Stimulated activated naive CD8-positive, alpha-beta T cell treated with anti-CD3 and anti-CD28 coated beads, Interleukin-15, Interleukin-2, amounts not matched to agents 100 ng/mL and 50 ng/mL, for 24 hours (primary cell): ENCODE results near the gene UHRF2.
"Not testable (repeated sequence)": the region's sequence is repeated elsewhere in the genome, so short reads cannot be mapped to it uniquely, and the experiment has no call there.

ENCODE experiments used
- H3K27ac Mint-ChIP-seq: one replicate; pipeline ENCODE4 v1.8.0; 2021; ENCODE audit warnings: mild to moderate bottlenecking, mixed read lengths
- H3K27me3 Mint-ChIP-seq: one replicate; pipeline ENCODE4 v1.8.0; 2021; ENCODE audit warnings: mixed read lengths
- H3K36me3 Mint-ChIP-seq: one replicate; pipeline ENCODE4 v1.8.0; 2021; ENCODE audit warnings: low read depth, mixed read lengths
- H3K4me1 Mint-ChIP-seq: one replicate; pipeline ENCODE4 v1.8.0; 2021; ENCODE audit warnings: low read depth, mixed read lengths
- H3K4me3 Mint-ChIP-seq: one replicate; pipeline ENCODE4 v1.8.0; 2021; ENCODE audit warnings: mild to moderate bottlenecking, mixed read lengths
- H3K9me3 Mint-ChIP-seq: one replicate; pipeline ENCODE4 v1.8.0; 2021; ENCODE audit warnings: mixed read lengths

The UHRF2 gene

DNA sequence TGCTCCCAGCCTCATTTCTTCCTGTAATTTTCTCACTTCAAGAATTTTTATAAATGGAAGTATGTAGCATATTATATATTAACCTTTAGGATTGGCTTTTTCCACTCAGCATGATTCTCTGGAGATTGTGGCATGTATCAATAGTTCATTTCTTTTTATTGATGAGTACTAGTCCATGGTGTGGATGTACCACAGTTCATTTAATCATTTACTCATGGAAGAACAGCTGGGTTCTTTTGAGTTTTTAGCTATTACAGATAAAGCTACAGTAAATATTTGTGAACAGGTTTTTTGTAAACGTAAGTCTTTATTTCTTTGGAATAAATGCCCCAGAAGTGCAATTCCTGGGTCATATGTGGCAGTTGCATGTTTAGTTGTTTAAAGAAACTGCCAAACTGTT, 76.1 kb downstream of the UHRF2 start:
- peaks cover 64% of the 10 kb centered on the region for H3K36me3 Mint-ChIP-seq
- H3K27me3 Mint-ChIP-seq, result no peaks in the 10 kb centered on the region
- H3K4me1 Mint-ChIP-seq, result peaks cover 2% of the 10 kb centered on the region
- H3K27ac Mint-ChIP-seq, result no peak overlapping the region
- H3K9me3 Mint-ChIP-seq, result no peaks in the 10 kb centered on the region
- no peak overlapping the region for H3K4me3 Mint-ChIP-seq

GRCh38 chr9:6490863-6491262, 77.9 kb downstream of the UHRF2 start:
- no peak overlapping the region for H3K27ac Mint-ChIP-seq
- H3K9me3 Mint-ChIP-seq, result no peaks in the 10 kb centered on the region

DNA sequence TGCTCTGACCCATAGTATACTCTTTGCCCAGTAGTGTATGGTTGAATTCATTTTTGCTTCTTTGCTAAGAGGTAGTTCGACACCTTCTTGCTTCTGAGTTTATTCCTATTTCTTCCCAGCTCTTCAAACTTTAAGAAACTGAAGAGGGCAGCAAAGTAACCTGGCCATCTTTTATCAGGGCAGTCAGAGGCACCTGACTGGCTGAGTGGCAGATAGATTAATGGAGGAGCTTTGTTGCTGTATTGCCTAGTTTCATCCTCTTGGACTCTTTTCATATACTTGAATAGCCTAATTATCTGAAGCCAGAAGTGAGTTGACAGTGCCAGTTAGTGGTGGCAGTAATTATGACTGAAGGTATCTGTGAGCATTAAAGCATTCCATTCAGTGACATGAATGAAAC, 82.5 kb downstream of the UHRF2 start:
- H3K4me1 Mint-ChIP-seq, result peaks cover 5% of the 10 kb centered on the region
- no peak overlapping the region for H3K27ac Mint-ChIP-seq
- peaks cover 72% of the 10 kb centered on the region for H3K36me3 Mint-ChIP-seq
- no peaks in the 10 kb centered on the region for H3K27me3 Mint-ChIP-seq
- no peaks in the 10 kb centered on the region for H3K9me3 Mint-ChIP-seq
- H3K4me3 Mint-ChIP-seq, result no peak overlapping the region

More at GRCh38 chr9:6490863-6491262, 77.9 kb downstream of the UHRF2 start:
- Mint-ChIP-seq H3K27me3 (no peaks in the 10 kb centered on the region), H3K4me3 (no peak overlapping the region), H3K36me3 (peaks cover 63% of the 10 kb centered on the region), H3K4me1 (peaks cover 2% of the 10 kb centered on the region)

DNA sequence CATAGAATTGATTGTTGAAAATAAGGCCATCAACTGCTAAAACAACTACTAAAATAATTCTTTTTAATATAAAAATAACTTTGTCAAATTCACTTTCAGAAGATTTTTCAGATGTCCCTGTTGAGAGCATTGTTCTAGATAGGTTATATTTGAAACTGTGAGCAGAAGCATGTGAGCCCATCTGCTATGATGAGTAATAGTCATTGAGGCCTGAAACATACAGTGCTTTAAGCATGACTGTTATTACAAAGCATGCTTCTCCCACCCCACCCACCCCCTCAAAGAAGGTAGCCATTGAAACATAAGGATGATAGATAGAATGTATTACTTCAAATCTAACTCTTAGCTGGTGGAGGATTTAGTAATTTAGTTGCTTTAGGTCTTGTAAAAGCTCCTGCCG, 86.0 kb downstream of the UHRF2 start:
- H3K27me3 Mint-ChIP-seq, result no peaks in the 10 kb centered on the region
- no peak overlapping the region for H3K4me3 Mint-ChIP-seq
- H3K27ac Mint-ChIP-seq, result no peak overlapping the region
- no peaks in the 10 kb centered on the region for H3K9me3 Mint-ChIP-seq
- H3K36me3 Mint-ChIP-seq, result peaks cover 68% of the 10 kb centered on the region
- H3K4me1 Mint-ChIP-seq, result peaks cover 3% of the 10 kb centered on the region

- Mint-ChIP-seq H3K4me1 (peaks cover 3% of the 10 kb centered on the region), H3K27ac (no peak overlapping the region), H3K9me3 (no peaks in the 10 kb centered on the region), H3K4me3 (no peak overlapping the region), H3K36me3 (peaks cover 84% of the 10 kb centered on the region), H3K27me3 (no peaks in the 10 kb centered on the region)
Measured at GRCh38 chr9:6501526-6502210, 88.7 kb downstream of the UHRF2 start.

- Mint-ChIP-seq H3K36me3 (peaks cover 84% of the 10 kb centered on the region), H3K9me3 (no peaks in the 10 kb centered on the region), H3K4me1 (no peaks in the 10 kb centered on the region), H3K4me3 (no peak overlapping the region), H3K27ac (peak overlapping the region; percentile 60), H3K27me3 (no peaks in the 10 kb centered on the region)
Measured at GRCh38 chr9:6502399-6502798, 89.4 kb downstream of the UHRF2 start.

GRCh38 chr9:6506571-6506970, 93.6 kb downstream of the UHRF2 start:
- Mint-ChIP-seq H3K9me3 (peaks cover 3% of the 10 kb centered on the region), H3K27me3 (no peaks in the 10 kb centered on the region), H3K4me3 (no peak overlapping the region), H3K4me1 (no peaks in the 10 kb centered on the region), H3K36me3 (peaks cover 74% of the 10 kb centered on the region), H3K27ac (peak overlapping the region; percentile 36)

DNA sequence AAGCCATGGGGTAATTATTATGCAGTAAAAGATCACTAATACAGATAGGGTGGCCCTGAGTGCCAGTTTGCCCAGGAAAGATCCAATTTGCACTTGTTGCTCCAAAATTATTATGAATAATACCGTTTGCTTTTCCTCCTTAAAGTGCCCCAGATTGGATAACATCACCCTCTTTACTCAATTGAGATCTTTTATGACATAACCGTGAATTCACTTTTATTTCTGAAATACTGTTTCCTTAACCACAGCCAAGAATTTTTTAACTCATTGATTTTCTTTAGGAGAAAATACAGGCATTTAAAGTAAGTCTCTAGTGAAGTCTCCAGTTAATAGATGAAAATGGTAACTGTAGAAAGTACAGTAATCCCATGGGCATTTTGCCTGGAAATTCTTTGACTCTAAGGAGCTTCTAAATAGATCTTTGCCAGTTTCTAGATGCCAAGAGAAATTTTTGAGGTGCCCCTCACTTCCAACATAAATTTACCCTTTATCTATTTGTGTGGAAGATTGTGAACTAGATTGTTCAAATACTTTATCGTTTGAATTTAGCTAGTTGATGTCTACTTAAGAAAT, 99.2 kb downstream of the UHRF2 start:
- Mint-ChIP-seq H3K27ac (no peak overlapping the region), H3K36me3 (peaks cover 40% of the 10 kb centered on the region), H3K27me3 (no peaks in the 10 kb centered on the region), H3K4me3 (no peak overlapping the region), H3K4me1 (no peaks in the 10 kb centered on the region), H3K9me3 (peaks cover 3% of the 10 kb centered on the region)

GRCh38 chr9:6522263-6522662, 109.3 kb downstream of the UHRF2 start:
- Mint-ChIP-seq H3K27ac (no peak overlapping the region), H3K27me3 (no peaks in the 10 kb centered on the region), H3K4me1 (no peaks in the 10 kb centered on the region), H3K36me3 (peaks cover 33% of the 10 kb centered on the region), H3K4me3 (no peak overlapping the region), H3K9me3 (peaks cover 13% of the 10 kb centered on the region)

- Mint-ChIP-seq H3K27ac (no peak overlapping the region), H3K4me3 (no peak overlapping the region)
Measured at GRCh38 chr9:6525326-6526045, 112.5 kb downstream of the UHRF2 start.

GRCh38 chr9:6535594-6535993, 122.6 kb downstream of the UHRF2 start:
- Mint-ChIP-seq H3K27ac (no peak overlapping the region), H3K27me3 (peaks cover 3% of the 10 kb centered on the region), H3K4me1 (no peaks in the 10 kb centered on the region), H3K36me3 (no peaks in the 10 kb centered on the region), H3K9me3 (no peaks in the 10 kb centered on the region), H3K4me3 (no peak overlapping the region)

More at GRCh38 chr9:6525326-6526045, 112.5 kb downstream of the UHRF2 start:
- Mint-ChIP-seq H3K36me3 (peaks cover 22% of the 10 kb centered on the region), H3K27me3 (no peaks in the 10 kb centered on the region), H3K4me1 (no peaks in the 10 kb centered on the region), H3K9me3 (peaks cover 13% of the 10 kb centered on the region)

DNA sequence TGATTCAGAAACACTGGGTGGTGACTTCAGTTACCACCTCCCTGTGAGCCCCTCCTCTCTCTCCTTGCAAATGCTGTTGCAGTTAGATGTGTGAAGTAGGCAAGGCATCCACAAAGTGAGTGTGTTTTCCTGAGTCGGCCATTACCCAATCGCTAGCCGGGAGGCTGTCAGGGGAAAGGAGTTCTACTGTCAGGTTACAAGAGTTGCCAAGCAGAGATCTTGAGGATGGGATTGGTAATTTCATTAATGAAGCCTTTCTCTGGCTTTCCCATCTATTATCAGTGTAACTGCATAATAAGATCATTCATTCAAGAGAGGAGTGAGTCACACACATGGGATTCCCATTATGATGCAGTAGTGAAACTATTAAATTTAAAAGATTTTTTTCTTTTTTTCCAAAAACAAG, 125.7 kb downstream of the UHRF2 start:
- no peaks in the 10 kb centered on the region for H3K4me1 Mint-ChIP-seq
- H3K36me3 Mint-ChIP-seq, result no peaks in the 10 kb centered on the region
- no peaks in the 10 kb centered on the region for H3K9me3 Mint-ChIP-seq
- H3K4me3 Mint-ChIP-seq, result no peak overlapping the region
- H3K27ac Mint-ChIP-seq, result no peak overlapping the region
- H3K27me3 Mint-ChIP-seq, result no peaks in the 10 kb centered on the region

DNA sequence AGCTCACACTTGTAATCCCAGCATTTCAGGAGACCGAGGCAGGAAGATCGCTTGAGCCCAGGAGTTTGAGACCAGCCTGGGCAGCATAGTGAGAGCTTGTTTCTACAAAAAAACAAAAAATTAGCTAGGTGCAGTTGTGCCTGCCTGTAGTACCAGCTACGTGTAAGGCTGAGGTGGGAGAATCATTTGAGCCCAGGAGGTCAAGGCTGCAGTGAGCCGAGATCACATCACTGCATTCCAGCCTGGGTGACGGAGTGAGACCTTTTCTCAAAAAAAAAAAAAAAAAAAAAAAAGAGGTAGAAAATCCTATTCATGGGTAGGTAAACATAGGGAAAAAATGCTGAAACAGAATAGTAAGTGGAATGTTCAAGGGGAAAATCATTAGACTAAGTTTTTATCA, 129.6 kb downstream of the UHRF2 start:
- H3K4me1 Mint-ChIP-seq, H3K36me3 Mint-ChIP-seq, H3K4me3 Mint-ChIP-seq, H3K27me3 Mint-ChIP-seq, H3K27ac Mint-ChIP-seq, H3K9me3 Mint-ChIP-seq: not testable (repeated sequence)

- H3K27me3 Mint-ChIP-seq, result no peaks in the 10 kb centered on the region
- H3K4me3 Mint-ChIP-seq, result no peak overlapping the region
- H3K36me3 Mint-ChIP-seq, result no peaks in the 10 kb centered on the region
- no peak overlapping the region for H3K27ac Mint-ChIP-seq
- no peaks in the 10 kb centered on the region for H3K4me1 Mint-ChIP-seq
- no peaks in the 10 kb centered on the region for H3K9me3 Mint-ChIP-seq
Measured at GRCh38 chr9:6543204-6543603, 130.2 kb downstream of the UHRF2 start.

DNA sequence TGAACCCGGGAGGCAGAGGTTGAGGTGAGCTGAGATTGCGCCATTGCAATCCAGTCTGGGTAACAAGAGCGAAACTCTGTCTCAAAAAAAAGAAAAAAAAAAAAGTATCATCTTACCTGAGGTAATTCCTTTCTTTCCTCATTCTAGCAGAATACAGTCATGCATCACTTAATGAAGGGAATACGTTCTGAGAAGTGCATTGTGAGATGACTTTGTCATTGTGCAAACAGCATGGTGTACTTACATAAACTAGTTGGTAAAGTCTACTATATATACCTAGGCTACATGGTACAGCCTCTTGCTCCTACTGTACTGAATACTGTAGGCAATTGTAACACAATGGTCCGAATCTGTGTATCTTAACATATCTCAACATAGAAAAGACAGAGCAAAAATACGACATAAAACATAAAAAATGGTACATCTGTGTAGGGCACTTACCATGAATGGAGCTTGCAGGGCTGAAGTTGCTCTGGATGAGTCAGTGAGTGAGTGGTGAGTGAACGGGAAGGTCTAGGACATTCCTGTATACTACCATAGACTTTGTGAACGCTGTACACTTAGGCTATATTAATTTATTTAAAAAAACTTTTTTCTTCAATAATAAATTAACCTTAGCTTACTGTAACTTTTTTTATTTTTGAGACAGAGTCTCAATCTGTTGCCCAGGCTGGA, 132.2 kb downstream of the UHRF2 start:
- Mint-ChIP-seq H3K4me1 (no peaks in the 10 kb centered on the region), H3K27ac (no peak overlapping the region)

More for the DNA sequence above, 132.2 kb downstream of the UHRF2 start:
- Mint-ChIP-seq H3K36me3 (no peaks in the 10 kb centered on the region), H3K4me3 (no peak overlapping the region), H3K27me3 (no peaks in the 10 kb centered on the region), H3K9me3 (no peaks in the 10 kb centered on the region)
